ENCODE measurements around the gene PDE2A. TPM values are rescaled to one million over a fixed set of nuclear protein-coding genes. Genes with fewer than 3 reads are reported as not detected.

Gene PDE2A
- total and polyA plus RNA-seq, 7 donors, result 6.0 to 20.1 (median 8.8) TPM

DNA sequence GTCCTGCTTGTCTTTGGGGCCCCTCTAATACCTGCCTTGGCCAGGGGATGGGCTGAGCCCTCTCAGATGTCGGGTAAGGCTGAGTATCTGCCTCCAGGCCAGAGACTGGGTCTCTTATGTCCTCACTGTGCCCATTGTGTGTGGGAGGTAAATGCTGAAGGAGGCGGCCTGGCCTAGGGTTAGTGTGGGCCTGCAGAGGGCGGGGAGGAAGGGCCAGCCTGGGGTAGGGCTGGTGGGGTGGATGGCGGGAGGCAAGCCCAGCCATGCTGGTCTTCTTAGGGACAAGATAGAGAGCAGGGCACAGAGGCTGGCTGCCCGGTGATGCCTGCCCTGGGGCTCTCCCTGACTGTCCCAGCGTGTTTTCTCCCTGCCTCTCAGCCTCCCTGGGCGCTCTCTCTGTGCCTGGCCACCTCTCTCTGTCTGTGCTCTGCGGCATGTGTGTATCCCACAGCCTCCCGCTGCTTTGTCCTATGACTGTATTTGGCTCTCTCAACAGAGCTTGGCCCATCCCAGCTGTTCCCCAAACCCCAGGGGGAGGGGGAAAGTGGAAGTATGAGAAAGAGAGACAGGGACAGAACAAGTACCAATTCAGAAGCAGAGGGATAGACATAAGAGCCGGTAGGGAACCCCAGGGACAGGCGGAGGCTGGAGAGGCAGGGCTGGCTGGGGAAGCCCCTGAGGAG, 57.0 kb downstream of the PDE2A start:
- 58 to 69% (median 61%) methylated on average over 10 to 11 of the region's 11 CpGs for WGBS, 3 donors
- ATAC-seq (peak; percentile 55 to 68 (median 66)), DNase-seq (peak in 1 of 2 donors; percentile 26)
- no peak overlapping the region for H3K27ac ChIP-seq
- no peaks in the 10 kb centered on the region for H3K36me3 ChIP-seq (ENCODE audit: insufficient read depth in 1 of 2, low read depth in 1 of 2)
- H3K4me3 ChIP-seq, result no peak overlapping the region
- peaks cover 6% of the 10 kb centered on the region for H3K4me1 ChIP-seq
- H3K27me3 ChIP-seq (ENCODE audit: insufficient read depth in 3 of 3, low read length in 2 of 3), result no peaks in the 10 kb centered on the region
- intact Hi-C loops (cut with DNase I), result no loop called here
- TF ChIP-seq, protein P1, sequence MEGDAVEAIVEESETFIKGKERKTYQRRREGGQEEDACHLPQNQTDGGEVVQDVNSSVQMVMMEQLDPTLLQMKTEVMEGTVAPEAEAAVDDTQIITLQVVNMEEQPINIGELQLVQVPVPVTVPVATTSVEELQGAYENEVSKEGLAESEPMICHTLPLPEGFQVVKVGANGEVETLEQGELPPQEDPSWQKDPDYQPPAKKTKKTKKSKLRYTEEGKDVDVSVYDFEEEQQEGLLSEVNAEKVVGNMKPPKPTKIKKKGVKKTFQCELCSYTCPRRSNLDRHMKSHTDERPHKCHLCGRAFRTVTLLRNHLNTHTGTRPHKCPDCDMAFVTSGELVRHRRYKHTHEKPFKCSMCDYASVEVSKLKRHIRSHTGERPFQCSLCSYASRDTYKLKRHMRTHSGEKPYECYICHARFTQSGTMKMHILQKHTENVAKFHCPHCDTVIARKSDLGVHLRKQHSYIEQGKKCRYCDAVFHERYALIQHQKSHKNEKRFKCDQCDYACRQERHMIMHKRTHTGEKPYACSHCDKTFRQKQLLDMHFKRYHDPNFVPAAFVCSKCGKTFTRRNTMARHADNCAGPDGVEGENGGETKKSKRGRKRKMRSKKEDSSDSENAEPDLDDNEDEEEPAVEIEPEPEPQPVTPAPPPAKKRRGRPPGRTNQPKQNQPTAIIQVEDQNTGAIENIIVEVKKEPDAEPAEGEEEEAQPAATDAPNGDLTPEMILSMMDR (IDR thresholded peaks at IDR 0.05), result no peak
- H3K9me3 ChIP-seq, result no peaks in the 10 kb centered on the region

- ATAC-seq, result no peak
- Histone ChIP-seq H3K27ac (no peak overlapping the region), H3K4me3 (no peak overlapping the region), H3K9me3 (no peaks in the 10 kb centered on the region), H3K27me3 (ENCODE audit: insufficient read depth in 3 of 3, low read length in 2 of 3) (no peaks in the 10 kb centered on the region), H3K4me1 (peaks cover 6% of the 10 kb centered on the region), H3K36me3 (ENCODE audit: insufficient read depth in 1 of 2, low read depth in 1 of 2) (no peaks in the 10 kb centered on the region)
- no peak for DNase-seq
- TF ChIP-seq, protein P1 (IDR thresholded peaks at IDR 0.05), result no peak
- intact Hi-C loops (cut with DNase I), result no loop called here
- 86 to 95% (median 92%) methylated on average over 4 of the region's 4 CpGs for WGBS, 3 donors
These were observed 57.6 kb downstream of the PDE2A start for GRCh38 chr11:72616655-72617054.

- Histone ChIP-seq H3K36me3 (ENCODE audit: insufficient read depth in 1 of 2, low read depth in 1 of 2) (no peaks in the 10 kb centered on the region), H3K4me1 (peaks cover 6% of the 10 kb centered on the region), H3K27ac (no peak overlapping the region), H3K4me3 (no peak overlapping the region), H3K9me3 (no peaks in the 10 kb centered on the region), H3K27me3 (ENCODE audit: insufficient read depth in 3 of 3, low read length in 2 of 3) (no peaks in the 10 kb centered on the region)
- 78 to 90% (median 82%) methylated on average over 3 of the region's 3 CpGs for WGBS, 3 donors
- no peak for ATAC-seq
- intact Hi-C loops (cut with DNase I), result no loop called here
- TF ChIP-seq, protein P1 (IDR thresholded peaks at IDR 0.05), result no peak
- DNase-seq, result no peak
These were observed 58.9 kb downstream of the PDE2A start for GRCh38 chr11:72615329-72615728.

GRCh38 chr11:72614381-72614780, 59.8 kb downstream of the PDE2A start:
- Histone ChIP-seq H3K36me3 (ENCODE audit: insufficient read depth in 1 of 2, low read depth in 1 of 2) (no peaks in the 10 kb centered on the region), H3K9me3 (no peaks in the 10 kb centered on the region), H3K27ac (no peak overlapping the region), H3K27me3 (ENCODE audit: insufficient read depth in 3 of 3, low read length in 2 of 3) (no peaks in the 10 kb centered on the region), H3K4me3 (no peak overlapping the region), H3K4me1 (peaks cover 6% of the 10 kb centered on the region)
- intact Hi-C loops (cut with DNase I), result no loop called here
- ATAC-seq (no peak), DNase-seq (no peak)
- TF ChIP-seq, protein P1 (IDR thresholded peaks at IDR 0.05), result no peak
- WGBS, 3 donors, result 26 to 37% (median 31%) methylated on average over 6 of the region's 6 CpGs

DNA sequence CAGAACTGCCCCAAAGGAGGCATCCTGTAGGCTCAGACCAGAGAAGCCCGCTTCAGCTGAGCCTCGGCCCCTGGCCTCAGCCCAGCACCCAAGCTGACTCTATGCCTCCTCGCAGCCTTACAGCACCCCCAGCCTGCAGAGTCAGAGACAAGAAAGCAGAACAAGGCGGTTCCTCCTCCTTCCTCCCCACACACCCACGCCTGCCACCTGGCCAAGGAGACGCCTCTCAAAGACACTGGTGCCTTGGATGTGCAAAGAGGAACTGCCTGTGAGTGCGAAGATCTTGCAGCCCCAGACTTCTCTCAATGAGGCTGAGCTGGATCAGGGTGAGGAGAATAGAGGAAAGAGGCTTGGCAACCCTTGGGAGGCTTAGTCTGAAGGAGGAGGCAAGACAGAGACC, 60.2 kb downstream of the PDE2A start:
- Histone ChIP-seq H3K27me3 (ENCODE audit: insufficient read depth in 3 of 3, low read length in 2 of 3) (no peaks in the 10 kb centered on the region), H3K4me3 (no peak overlapping the region), H3K4me1 (peaks cover 6% of the 10 kb centered on the region), H3K36me3 (ENCODE audit: insufficient read depth in 1 of 2, low read depth in 1 of 2) (no peaks in the 10 kb centered on the region), H3K27ac (no peak overlapping the region), H3K9me3 (no peaks in the 10 kb centered on the region)
- TF ChIP-seq, protein P1 (IDR thresholded peaks at IDR 0.05), result no peak
- 72 to 85% (median 74%) methylated on average over 7 of the region's 7 CpGs for WGBS, 3 donors
- no peak for ATAC-seq
- intact Hi-C loops (cut with DNase I), result no loop called here
- DNase-seq, result peak; percentile 39 to 66

Data from psoas muscle (tissue), 8 donors.